Activated CD4-positive, alpha-beta memory T cell treated with anti-CD3 and anti-CD28 coated beads, Interleukin-2, amount 10 ng/mL, durations not matched to agents 7 days and 5 days (primary cell): ENCODE results near the gene RAB7B. TPM values are rescaled to one million over a fixed set of nuclear protein-coding genes. Genes with fewer than 3 reads are reported as not detected.

Experiments used
- CTCF ChIA-PET: fragments of 350-600 bp; sonication (Branson Sonifier 250); formaldehyde crosslinking; loops from one replicate; lab custom pipeline; 2021; ENCODE audit warnings: antibody characterized with exemption, inconsistent platforms; lab: Charles Lee
- POLR2A ChIA-PET: fragments of 350-600 bp; sonication (Branson Sonifier 250); formaldehyde crosslinking; loops from one replicate; lab custom pipeline; 2021; ENCODE audit warnings: antibody characterized with exemption; lab: Charles Lee
- DNase-seq: peaks from one replicate; pipeline ENCODE4 v3.0.0-alpha.2; 2020
- H3K27ac Mint-ChIP-seq: one replicate; pipeline ENCODE4 v1.8.0; 2021; ENCODE audit warnings: mild to moderate bottlenecking, mixed read lengths
- H3K27me3 Mint-ChIP-seq: one replicate; pipeline ENCODE4 v1.8.0; 2021; ENCODE audit warnings: mixed read lengths
- H3K36me3 Mint-ChIP-seq: one replicate; pipeline ENCODE4 v1.8.0; 2021; ENCODE audit warnings: low read depth, mixed read lengths
- H3K4me1 Mint-ChIP-seq: one replicate; pipeline ENCODE4 v1.8.0; 2021; ENCODE audit warnings: mixed read lengths
- H3K4me3 Mint-ChIP-seq: one replicate; pipeline ENCODE4 v1.8.0; 2021; ENCODE audit warnings: mild to moderate bottlenecking, mixed read lengths
- H3K9me3 Mint-ChIP-seq: one replicate; pipeline ENCODE4 v1.8.0; 2021; ENCODE audit warnings: mixed read lengths
- total RNA-seq, 2 experiments: library from RNA; stranded (reverse); gene quantifications; one replicate each; pipeline ENCODE4 v1.2.3, GENCODE V29; 2021

RAB7B gene
- total RNA-seq, 2 experiments from 2014 or later: not detected

DNA sequence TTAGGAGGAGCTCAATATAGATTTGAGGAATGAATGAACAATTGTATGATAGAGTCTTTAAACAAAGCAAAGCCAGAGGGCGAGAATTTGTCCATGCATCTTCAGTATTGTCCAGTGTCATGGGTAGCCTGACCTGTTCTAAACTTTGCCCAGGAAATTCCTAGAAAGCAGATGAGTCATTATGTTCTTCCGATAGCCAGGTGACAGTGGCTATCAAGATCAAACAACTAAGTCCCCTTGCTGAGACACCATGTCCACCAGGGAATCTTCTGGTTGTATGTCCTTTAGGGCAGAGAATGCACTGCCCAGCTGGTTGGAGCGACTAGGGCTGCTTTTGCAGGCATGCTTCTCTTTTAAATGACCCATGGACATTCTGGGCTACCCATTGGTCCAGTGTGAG is 58.1 kb downstream of the RAB7B start:
- ChIA-PET POLR2A (no interaction called here), CTCF (no interaction called here)
- H3K27me3 Mint-ChIP-seq: peaks cover 42% of the 10 kb centered on the region
- H3K36me3 Mint-ChIP-seq: no peaks in the 10 kb centered on the region
- no peak for DNase-seq
- no peak overlapping the region for H3K27ac Mint-ChIP-seq
- no peaks in the 10 kb centered on the region for H3K4me1 Mint-ChIP-seq
- H3K4me3 Mint-ChIP-seq: no peak overlapping the region
- H3K9me3 Mint-ChIP-seq: no peaks in the 10 kb centered on the region

DNA sequence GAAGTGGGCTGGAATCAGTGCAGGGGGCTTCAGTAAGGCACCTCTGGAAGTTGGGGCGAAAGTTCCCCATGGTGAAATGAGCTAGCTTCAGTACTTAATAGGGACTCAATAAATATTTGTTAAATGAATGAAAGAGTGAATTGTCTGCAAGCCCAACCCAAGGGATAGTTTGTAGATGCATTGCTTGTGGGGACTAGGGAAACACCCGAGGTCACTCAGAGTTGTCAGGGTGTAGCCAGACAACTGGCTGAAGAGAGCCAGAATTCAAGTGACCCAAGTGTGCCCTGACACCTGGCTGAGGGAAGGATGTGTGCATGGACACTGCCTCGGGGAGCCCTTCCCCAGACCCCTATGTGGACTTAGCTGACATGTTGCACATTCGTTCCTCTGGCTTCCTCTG is 58.7 kb downstream of the RAB7B start:
- CTCF ChIA-PET: no interaction called here
- no peak for DNase-seq
- H3K9me3 Mint-ChIP-seq: no peaks in the 10 kb centered on the region
- POLR2A ChIA-PET: no interaction called here
- peaks cover 47% of the 10 kb centered on the region for H3K27me3 Mint-ChIP-seq
- H3K4me3 Mint-ChIP-seq: no peak overlapping the region
- no peaks in the 10 kb centered on the region for H3K4me1 Mint-ChIP-seq
- no peak overlapping the region for H3K27ac Mint-ChIP-seq
- H3K36me3 Mint-ChIP-seq: no peaks in the 10 kb centered on the region

DNA sequence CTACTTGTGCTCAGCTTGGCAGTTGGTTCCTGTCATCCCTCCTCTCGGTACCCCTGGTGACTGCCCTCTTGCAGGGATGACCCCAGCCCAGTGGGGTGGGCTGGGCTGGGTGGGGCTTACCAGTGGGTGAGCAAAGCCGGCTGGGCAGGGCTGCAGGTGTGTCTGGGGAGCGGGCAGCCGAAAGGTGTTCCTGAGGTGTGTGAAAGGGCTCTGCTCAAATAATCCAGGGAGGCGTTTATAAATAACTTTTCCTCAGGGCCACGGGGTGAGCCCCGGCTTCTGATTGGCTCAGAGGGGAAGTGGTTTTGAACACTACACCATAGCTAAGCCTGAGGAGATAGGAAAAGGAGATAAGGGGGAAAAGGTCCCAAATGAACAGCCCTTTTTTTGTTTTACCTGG is 60.0 kb downstream of the RAB7B start, which contains the start of gene SLC26A9:
Gene SLC26A9 (minus strand): TSS at position 212 of the 400 bp plus-strand sequence. CDS start 7,636 bp downstream, outside the sequence.
- H3K27ac Mint-ChIP-seq: no peak within 1 kb of the TSS
- ChIA-PET CTCF (no interaction called here), POLR2A (no interaction called here)
- no peak for DNase-seq
- peaks cover 52% of the 10 kb centered on the region for H3K27me3 Mint-ChIP-seq
- H3K9me3 Mint-ChIP-seq: no peaks in the 10 kb centered on the region
- H3K4me1 Mint-ChIP-seq: no peaks in the 10 kb centered on the region
- no peaks in the 10 kb centered on the region for H3K36me3 Mint-ChIP-seq
- H3K4me3 Mint-ChIP-seq: no peak within 1 kb of the TSS

DNA sequence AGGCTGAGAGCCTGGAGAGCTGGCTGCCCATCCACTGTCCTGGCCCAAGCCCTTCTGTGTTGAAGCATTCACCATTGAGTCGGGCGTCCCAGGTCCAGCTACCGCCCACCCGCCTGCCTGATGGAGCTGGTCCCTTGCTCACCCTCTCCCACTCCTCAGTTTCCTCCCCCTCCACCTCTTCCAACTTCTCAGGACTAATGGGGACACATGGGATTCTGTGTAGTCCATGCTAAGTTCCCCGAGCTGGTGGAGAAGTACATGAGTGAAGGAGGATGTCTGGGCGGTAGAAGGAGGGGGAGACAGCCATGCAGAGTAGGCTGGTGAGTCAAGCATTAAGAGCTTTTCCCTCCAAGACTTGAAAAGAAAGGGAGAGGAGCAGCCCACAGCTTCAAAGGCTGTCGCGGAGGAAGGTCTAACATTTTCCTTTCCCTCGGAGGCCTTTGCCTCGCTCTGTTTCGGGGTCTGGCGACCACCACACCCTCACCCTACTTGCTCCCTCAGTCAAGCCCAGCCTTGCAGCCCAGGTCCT is 60.5 kb downstream of the RAB7B start:
- POLR2A ChIA-PET: no interaction called here
- no peak overlapping the region for H3K27ac Mint-ChIP-seq
- no peak for DNase-seq
- CTCF ChIA-PET: no interaction called here
- H3K4me3 Mint-ChIP-seq: no peak overlapping the region
- no peaks in the 10 kb centered on the region for H3K9me3 Mint-ChIP-seq
- peaks cover 54% of the 10 kb centered on the region for H3K27me3 Mint-ChIP-seq
- H3K4me1 Mint-ChIP-seq: no peaks in the 10 kb centered on the region
- no peaks in the 10 kb centered on the region for H3K36me3 Mint-ChIP-seq

DNA sequence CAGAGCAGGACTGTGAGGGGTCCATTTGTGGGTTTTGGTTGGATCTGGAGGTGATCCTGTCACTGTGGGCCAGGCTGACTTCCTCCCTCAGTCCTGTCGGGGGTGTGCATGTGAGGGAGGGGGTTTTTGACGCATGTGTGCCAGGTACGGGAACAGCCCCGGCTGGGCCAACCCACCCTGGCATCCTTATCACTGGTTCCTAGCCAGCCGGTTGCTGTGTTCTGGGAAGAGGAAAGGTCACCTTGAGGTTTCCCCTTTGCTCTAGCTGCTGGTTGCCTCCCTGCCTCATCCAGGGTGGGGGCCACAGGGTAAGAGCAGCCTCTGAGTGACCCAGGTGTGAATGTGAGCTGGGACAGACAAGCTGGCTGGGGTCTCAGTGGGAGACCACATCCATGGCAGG is 62.5 kb downstream of the RAB7B start:
- Mint-ChIP-seq H3K36me3 (no peaks in the 10 kb centered on the region), H3K27me3 (peaks cover 42% of the 10 kb centered on the region), H3K27ac (no peak overlapping the region), H3K9me3 (no peaks in the 10 kb centered on the region), H3K4me3 (no peak overlapping the region), H3K4me1 (no peaks in the 10 kb centered on the region)
- ChIA-PET POLR2A (no interaction called here), CTCF (interaction anchor here (1.0 kb wide), 1 partner anchor 22 kb away, joined by 3 read pairs; no protein-coding TSS in a partner anchor)
- no peak for DNase-seq

DNA sequence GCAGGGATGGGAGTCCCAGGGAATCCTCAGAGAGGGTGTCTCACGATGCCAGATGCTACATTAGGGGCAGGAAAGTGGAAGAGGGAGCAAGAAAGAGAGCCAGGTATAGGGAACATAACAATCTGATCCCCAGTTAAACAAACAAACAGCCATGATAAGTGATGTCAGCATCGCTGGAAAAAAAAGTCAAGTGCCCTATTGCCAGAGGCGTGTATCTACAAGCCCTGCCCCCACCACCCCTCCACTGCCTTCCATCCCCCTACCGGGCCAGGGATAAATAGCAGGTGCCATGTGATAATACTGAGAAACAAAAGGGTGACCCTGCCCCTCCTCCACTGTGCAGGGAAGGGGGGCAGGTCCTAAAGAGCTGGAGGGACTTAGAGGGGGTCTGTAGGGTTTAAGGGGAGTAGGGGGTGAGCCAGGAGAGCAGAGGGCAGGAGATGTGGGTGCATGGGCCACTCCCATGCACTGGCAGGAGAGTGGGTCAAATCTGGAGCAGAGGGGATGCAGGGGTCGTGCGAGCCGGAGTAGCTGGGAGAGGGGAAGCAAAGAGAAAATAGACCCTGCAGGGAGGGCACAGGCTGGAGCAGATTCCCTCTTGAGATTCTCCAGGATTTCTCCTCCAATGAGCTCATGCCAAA is 63.4 kb downstream of the RAB7B start:
- Mint-ChIP-seq H3K36me3 (no peaks in the 10 kb centered on the region), H3K27ac (no peak overlapping the region), H3K4me1 (no peaks in the 10 kb centered on the region), H3K9me3 (no peaks in the 10 kb centered on the region), H3K27me3 (peaks cover 33% of the 10 kb centered on the region), H3K4me3 (no peak overlapping the region)
- CTCF ChIA-PET: no interaction called here
- DNase-seq: no peak
- POLR2A ChIA-PET: no interaction called here

DNA sequence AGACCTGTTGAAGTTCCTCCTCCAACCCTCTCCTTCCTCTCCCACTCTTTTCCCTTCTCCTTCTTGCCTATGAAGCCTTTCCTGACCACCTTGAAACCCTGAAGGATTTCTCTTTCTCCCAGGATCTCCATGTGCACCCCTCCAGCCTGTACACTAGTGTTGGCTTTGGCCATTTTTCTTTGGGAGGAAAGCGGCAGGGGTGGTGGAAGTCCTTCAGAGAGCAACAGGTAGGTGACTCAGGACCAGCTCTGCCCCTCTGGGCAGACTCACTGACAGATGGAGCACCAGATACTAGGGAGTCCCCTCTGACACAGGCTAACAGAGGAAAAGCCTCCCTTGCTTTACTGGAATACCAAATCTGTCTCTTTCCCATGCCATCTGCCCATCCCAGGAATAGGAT is 64.5 kb downstream of the RAB7B start:
- Mint-ChIP-seq H3K27me3 (peaks cover 30% of the 10 kb centered on the region), H3K9me3 (no peaks in the 10 kb centered on the region), H3K4me3 (no peak overlapping the region), H3K27ac (no peak overlapping the region), H3K36me3 (no peaks in the 10 kb centered on the region), H3K4me1 (no peaks in the 10 kb centered on the region)
- POLR2A ChIA-PET: no interaction called here
- CTCF ChIA-PET: no interaction called here
- no peak for DNase-seq

DNA sequence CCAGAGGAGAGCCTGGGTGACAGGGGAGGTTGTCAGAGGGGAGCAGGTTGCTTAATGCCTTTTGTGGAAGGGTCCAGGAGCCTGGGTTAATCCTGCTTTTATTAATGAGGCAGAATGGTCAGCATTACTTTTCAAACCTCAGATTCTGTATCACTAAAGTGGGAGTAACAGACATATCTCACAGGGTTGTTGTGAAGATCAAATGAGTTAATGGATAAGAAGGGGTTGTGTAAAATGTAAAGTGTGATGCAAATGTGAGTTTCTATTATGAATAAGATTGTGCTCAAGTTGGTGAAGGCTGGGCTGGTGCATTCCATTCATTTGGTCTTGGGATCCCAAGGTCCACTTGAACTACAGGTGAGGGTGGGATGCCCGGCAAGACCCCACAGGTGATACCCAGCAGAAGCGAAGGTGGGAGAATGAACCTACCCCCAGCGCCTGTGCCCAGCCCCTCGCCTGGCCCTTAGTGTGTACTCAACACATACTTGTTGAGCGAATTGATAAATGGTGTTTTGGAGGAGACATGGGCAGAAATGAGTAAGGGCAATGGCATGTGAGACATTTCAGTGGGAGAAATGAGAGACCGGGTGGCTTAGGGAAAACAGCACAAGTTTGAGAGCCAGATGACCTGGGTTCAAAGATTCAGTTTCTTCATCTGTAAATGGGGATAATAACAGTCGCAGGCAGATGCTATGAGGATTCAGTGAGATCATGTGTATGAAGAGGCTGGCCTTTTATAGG is 66.2 kb downstream of the RAB7B start:
- Mint-ChIP-seq H3K27me3 (peaks cover 33% of the 10 kb centered on the region), H3K4me3 (no peak overlapping the region)
- CTCF ChIA-PET: no interaction called here

DNA sequence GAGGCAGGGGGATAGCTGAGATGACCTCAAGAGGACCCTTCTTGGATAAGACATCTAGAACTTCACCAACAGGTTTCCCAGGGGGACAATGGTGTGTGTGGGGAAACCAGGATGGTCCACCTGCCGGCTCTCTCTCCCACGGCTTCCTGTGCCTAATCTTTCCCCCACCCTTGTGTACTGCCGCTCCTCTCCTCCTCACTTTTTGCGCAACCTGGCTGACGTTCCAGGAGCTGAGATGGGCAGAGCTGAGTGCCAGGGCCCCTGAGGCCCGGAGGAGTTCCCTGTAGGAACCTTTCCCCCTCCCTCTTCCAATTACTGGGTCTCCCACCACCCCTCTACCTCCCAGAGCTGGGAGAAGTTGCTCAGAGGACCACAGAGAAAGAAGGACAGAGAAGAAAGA is 66.9 kb downstream of the RAB7B start:
- H3K9me3 Mint-ChIP-seq: no peaks in the 10 kb centered on the region
- no peak for DNase-seq

More for the DNA sequence above, 66.2 kb downstream of the RAB7B start:
- no peaks in the 10 kb centered on the region for H3K9me3 Mint-ChIP-seq
- no peaks in the 10 kb centered on the region for H3K4me1 Mint-ChIP-seq
- H3K27ac Mint-ChIP-seq: no peak overlapping the region
- no peak for DNase-seq
- POLR2A ChIA-PET: no interaction called here
- no peaks in the 10 kb centered on the region for H3K36me3 Mint-ChIP-seq

DNA sequence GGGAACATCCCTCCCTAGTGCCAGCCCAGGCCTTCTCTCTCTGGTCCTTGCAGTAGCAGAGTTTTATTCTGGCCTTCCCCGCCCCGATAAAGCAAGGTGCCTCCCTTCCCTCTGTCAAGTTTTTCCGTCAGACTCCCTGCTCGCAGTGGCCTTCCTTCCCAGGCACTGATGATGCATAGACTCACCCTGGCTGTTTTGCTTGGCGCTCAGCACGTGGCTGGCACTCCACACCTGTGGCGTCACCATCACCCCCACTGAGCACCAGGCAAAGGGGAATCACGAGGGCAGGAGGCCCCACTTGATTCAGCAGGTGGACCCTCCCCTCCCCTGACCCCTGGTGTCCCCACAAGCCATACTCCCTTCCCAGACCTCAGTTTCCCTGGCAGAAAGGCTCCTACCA is 67.3 kb downstream of the RAB7B start:
- Mint-ChIP-seq H3K36me3 (no peaks in the 10 kb centered on the region), H3K9me3 (no peaks in the 10 kb centered on the region), H3K27me3 (peaks cover 28% of the 10 kb centered on the region), H3K4me1 (no peaks in the 10 kb centered on the region), H3K27ac (no peak overlapping the region), H3K4me3 (no peak overlapping the region)
- POLR2A ChIA-PET: no interaction called here
- no peak for DNase-seq
- CTCF ChIA-PET: no interaction called here

More for the DNA sequence above, 66.9 kb downstream of the RAB7B start:
- ChIA-PET POLR2A (no interaction called here), CTCF (no interaction called here)
- H3K4me1 Mint-ChIP-seq: no peaks in the 10 kb centered on the region
- peaks cover 29% of the 10 kb centered on the region for H3K27me3 Mint-ChIP-seq
- no peak overlapping the region for H3K27ac Mint-ChIP-seq
- no peaks in the 10 kb centered on the region for H3K36me3 Mint-ChIP-seq
- H3K4me3 Mint-ChIP-seq: no peak overlapping the region

DNA sequence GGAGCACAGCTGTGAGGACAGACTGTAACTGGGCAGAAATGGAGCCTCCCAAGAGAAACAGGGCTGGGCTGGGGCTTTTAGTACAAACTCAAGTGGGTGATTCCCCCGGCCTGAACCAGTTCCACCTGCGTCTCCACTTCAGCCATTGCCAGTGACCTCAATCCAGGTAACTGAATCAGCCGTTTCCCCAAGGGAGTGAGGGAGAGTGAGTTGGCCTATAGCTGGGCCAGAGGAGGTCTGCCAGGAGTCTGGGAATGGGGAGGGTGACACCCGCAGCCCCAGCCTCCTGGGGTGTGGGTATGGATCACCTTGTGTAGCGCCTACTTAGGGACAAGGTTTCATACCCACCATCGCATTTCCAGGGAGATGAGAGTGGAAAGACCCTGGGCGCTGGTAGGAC is 68.4 kb downstream of the RAB7B start:
- CTCF ChIA-PET: no interaction called here
- POLR2A ChIA-PET: no interaction called here
- Mint-ChIP-seq H3K4me1 (no peaks in the 10 kb centered on the region), H3K36me3 (no peaks in the 10 kb centered on the region), H3K27me3 (peaks cover 26% of the 10 kb centered on the region), H3K27ac (no peak overlapping the region), H3K4me3 (no peak overlapping the region), H3K9me3 (no peaks in the 10 kb centered on the region)
- DNase-seq: no peak

DNA sequence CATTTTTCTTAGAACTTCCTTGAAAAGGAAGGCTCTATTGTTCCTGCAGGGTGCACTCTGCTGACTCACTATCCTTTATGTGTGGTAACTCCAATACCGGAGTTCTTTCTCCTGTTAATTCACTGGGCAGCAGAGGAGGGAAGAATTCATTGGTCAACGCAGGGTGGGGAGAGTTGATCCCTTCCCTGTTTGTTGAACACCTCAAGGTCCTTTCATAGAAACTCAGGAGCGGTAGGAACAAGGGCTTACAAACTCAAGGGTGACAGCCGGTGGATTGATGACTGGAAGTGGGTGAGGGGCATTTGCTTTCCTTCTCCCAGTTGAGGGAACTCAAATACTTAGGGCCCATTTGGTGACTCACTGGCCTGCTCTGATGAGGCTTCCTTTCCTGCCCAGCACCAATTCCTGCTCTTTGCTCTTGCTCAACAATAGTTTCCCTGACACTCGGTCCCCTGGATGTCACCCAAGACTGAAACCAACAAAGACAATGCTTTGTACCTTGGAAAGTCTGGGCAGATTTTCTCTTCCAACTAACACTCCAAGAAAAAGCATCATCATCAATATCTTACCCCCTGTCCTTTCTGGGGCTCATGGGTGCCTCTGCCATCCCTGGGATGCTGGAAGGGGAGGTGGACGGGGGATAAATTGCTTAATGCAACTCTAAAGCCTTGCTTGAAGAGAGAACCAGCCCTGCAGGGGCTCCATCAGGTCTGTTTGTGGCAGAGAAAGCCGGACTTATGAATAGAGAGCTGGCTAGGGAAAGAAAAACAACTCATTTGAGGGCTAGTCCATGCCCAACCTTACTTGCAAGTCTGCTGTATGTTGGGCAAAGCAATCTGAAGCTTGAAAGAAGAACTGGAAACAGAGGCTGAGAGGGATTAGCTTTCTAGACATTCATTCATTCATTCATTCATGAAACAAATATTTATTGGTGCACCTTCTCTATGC is 69.2 kb downstream of the RAB7B start:
- no peak for DNase-seq
- POLR2A ChIA-PET: no interaction called here
- Mint-ChIP-seq H3K27ac (no peak overlapping the region), H3K9me3 (no peaks in the 10 kb centered on the region), H3K27me3 (peaks cover 22% of the 10 kb centered on the region), H3K4me3 (no peak overlapping the region), H3K4me1 (no peaks in the 10 kb centered on the region), H3K36me3 (no peaks in the 10 kb centered on the region)
- CTCF ChIA-PET: interaction anchor here (1.2 kb wide), 1 partner anchor 43 kb away, joined by 4 read pairs; no protein-coding TSS in a partner anchor

DNA sequence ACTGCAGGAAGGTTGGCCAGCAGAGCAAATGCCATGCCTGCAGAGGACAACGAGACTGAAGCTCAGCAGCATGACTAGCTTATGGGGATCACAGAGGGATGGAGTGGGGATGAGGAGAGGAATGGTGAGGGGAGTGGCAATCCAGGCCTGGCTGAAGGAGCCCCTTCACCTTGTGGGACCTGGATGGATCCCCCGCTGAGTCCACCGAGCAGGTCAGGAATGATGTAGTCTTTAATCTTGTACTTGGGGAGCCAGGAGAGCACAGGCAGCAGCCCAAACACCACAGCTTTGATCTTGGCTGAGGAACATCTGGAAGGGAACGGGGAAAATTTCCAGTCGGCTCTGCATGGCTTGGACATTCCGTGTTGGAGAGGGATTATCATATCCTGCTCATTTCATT is 70.4 kb downstream of the RAB7B start:
- H3K36me3 Mint-ChIP-seq: no peaks in the 10 kb centered on the region
- H3K4me3 Mint-ChIP-seq: no peak overlapping the region
- H3K4me1 Mint-ChIP-seq: no peaks in the 10 kb centered on the region
- ChIA-PET CTCF (interaction anchor here (1.2 kb wide), 1 partner anchor 45 kb away, joined by 4 read pairs; no protein-coding TSS in a partner anchor), POLR2A (no interaction called here)
- H3K27ac Mint-ChIP-seq: no peak overlapping the region
- H3K27me3 Mint-ChIP-seq: peaks cover 16% of the 10 kb centered on the region
- H3K9me3 Mint-ChIP-seq: no peaks in the 10 kb centered on the region
- DNase-seq: no peak
